ENCODE results near the gene PIGQ.

Gene PIGQ

GRCh38 chr16:569445-570254, at the start of gene PIGQ:
TSS of gene PIGQ (plus strand) at chr16:569968. CDS start at chr16:574075, 4,107 bp downstream.
- peak; percentile 78 for DNase-seq

- DNase-seq, result no peak
Measured at GRCh38 chr16:520847-521246, 48.9 kb upstream of the PIGQ start.

GRCh38 chr16:521381-522210, 48.2 kb upstream of the PIGQ start:
- no peak for DNase-seq

- DNase-seq, result no peak
Measured at GRCh38 chr16:522320-523096, 47.3 kb upstream of the PIGQ start.

- no peak for DNase-seq
Measured at GRCh38 chr16:523097-523741, 46.5 kb upstream of the PIGQ start.

GRCh38 chr16:524274-525040, 45.3 kb upstream of the PIGQ start:
- no peak for DNase-seq

GRCh38 chr16:525123-525519, 44.6 kb upstream of the PIGQ start:
- no peak for DNase-seq

- DNase-seq, result peak; percentile 83
Measured at GRCh38 chr16:525520-526180, 44.1 kb upstream of the PIGQ start.

GRCh38 chr16:526181-527014, 43.4 kb upstream of the PIGQ start:
- DNase-seq, result peak; percentile 47

GRCh38 chr16:527015-527903, 42.5 kb upstream of the PIGQ start, which contains the start of gene CAPN15:
TSS of gene CAPN15 (plus strand) at chr16:527712. CDS start at chr16:546839, 19,127 bp downstream.
- DNase-seq, result peak; percentile 91

- peak; percentile 69 for DNase-seq
Measured at GRCh38 chr16:528111-529011, 41.4 kb upstream of the PIGQ start.

- peak; percentile 43 for DNase-seq
Measured at GRCh38 chr16:529012-529575, 40.7 kb upstream of the PIGQ start.

GRCh38 chr16:530111-530817, 39.5 kb upstream of the PIGQ start:
- no peak for DNase-seq

GRCh38 chr16:531494-532125, 38.2 kb upstream of the PIGQ start:
- DNase-seq, result no peak

- no peak for DNase-seq
Measured at GRCh38 chr16:533391-534123, 36.2 kb upstream of the PIGQ start.

GRCh38 chr16:534135-534534, 35.6 kb upstream of the PIGQ start:
- DNase-seq, result no peak
